Omental fat pad (tissue), 4 donors: Measurements from ENCODE around the gene TTC7B. TPM values are rescaled to one million over a fixed set of nuclear protein-coding genes. Genes with fewer than 3 reads are reported as not detected.

Source experiments
- ATAC-seq: fragments of 150-250 bp; one replicate; pipeline ENCODE4 v1.9.1; 2016; ENCODE audit warnings: mild to moderate bottlenecking, moderate library complexity; ENCODE audit not compliant: low FRiP score
- DNase-seq: peaks from one replicate; pipeline ENCODE4 v3.0.0-alpha.2; 2019; ENCODE audit warnings: low spot score
- total RNA-seq, 4 donors: library from RNA; depleted of rRNA; stranded (reverse); fragments of >200 nt; gene quantifications; one replicate each; pipeline ENCODE4 v1.1.0, GENCODE V29; 2016
- TF ChIP-seq, protein P1 (sequence below), 3 donors: fragments of 450-650 bp; IDR thresholded peaks; one replicate each; pipeline ENCODE4 v1.5.1; 2016 to 2017; ENCODE audit warnings: antibody characterized with exemption in 3 of 3, mild to moderate bottlenecking in 3 of 3, moderate library complexity in 2 of 3

Gene TTC7B
- total RNA-seq, 4 donors from 2014 or later, result 31.9 to 56.3 (median 38.4) TPM

DNA sequence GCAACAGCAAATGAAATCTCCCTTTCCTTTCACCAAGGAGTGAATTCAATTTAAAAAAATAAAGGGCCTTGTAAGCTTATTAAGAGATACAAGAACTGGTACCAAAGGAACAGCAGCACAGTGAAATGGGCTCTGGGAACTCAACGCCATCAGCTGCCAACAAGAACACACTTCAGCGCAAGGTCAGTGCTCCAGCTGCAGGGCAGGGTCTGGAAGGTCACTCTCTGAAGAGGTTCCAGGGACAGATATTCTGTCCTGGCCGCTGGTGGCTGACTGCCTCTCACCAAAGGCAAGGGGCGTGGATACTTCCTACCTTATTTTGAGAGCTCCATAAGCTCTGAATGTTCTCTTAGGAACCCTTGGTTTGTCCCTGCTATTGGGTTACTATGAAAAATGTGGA is 232.8 kb downstream of the TTC7B start:
- no peak for DNase-seq
- TF ChIP-seq, protein P1, sequence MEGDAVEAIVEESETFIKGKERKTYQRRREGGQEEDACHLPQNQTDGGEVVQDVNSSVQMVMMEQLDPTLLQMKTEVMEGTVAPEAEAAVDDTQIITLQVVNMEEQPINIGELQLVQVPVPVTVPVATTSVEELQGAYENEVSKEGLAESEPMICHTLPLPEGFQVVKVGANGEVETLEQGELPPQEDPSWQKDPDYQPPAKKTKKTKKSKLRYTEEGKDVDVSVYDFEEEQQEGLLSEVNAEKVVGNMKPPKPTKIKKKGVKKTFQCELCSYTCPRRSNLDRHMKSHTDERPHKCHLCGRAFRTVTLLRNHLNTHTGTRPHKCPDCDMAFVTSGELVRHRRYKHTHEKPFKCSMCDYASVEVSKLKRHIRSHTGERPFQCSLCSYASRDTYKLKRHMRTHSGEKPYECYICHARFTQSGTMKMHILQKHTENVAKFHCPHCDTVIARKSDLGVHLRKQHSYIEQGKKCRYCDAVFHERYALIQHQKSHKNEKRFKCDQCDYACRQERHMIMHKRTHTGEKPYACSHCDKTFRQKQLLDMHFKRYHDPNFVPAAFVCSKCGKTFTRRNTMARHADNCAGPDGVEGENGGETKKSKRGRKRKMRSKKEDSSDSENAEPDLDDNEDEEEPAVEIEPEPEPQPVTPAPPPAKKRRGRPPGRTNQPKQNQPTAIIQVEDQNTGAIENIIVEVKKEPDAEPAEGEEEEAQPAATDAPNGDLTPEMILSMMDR (IDR thresholded peaks at IDR 0.05), result no peak
- no peak for ATAC-seq

DNA sequence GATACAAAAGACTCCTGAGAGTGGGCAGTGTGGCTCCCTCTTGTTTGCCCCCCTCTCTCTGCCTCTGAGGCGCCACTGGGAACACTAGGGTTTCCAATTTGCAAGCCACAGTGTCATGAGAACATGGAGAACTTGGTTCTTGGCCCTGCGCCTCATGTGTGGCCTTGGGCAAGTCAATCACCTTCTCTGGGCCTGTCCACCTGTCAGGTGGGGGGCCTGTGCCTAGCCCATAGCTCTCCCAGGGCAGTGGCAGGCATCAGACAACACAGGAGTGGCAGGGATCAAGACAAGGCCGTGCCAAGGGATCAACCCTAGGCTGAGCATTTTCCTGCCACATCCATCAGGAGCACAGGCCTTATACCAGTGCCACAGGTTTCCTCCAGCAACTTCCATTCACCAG is 234.1 kb downstream of the TTC7B start:
- TF ChIP-seq, protein P1 (IDR thresholded peaks at IDR 0.05), result no peak
- no peak for ATAC-seq
- DNase-seq, result no peak

DNA sequence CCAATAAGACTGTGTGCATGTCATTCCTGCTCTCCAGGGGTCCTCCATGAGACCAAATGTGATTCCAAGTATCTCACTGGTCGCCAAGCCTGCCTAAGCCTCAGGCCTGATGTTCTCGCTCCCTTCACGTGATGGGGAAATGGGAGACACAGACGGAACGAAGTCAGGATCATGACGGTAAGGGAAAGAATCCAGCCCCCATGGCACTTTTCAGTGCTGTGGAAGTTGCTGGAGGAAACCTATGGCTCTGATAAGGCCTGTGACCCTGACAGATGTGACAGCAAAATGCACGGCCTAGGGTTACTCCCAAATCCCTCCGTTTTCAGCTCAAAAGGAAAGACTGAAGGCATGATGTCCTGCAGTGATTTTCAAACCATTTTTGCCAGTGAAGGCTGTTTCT is 234.5 kb downstream of the TTC7B start:
- ATAC-seq, result no peak
- TF ChIP-seq, protein P1 (IDR thresholded peaks at IDR 0.05), result no peak
- DNase-seq, result no peak

DNA sequence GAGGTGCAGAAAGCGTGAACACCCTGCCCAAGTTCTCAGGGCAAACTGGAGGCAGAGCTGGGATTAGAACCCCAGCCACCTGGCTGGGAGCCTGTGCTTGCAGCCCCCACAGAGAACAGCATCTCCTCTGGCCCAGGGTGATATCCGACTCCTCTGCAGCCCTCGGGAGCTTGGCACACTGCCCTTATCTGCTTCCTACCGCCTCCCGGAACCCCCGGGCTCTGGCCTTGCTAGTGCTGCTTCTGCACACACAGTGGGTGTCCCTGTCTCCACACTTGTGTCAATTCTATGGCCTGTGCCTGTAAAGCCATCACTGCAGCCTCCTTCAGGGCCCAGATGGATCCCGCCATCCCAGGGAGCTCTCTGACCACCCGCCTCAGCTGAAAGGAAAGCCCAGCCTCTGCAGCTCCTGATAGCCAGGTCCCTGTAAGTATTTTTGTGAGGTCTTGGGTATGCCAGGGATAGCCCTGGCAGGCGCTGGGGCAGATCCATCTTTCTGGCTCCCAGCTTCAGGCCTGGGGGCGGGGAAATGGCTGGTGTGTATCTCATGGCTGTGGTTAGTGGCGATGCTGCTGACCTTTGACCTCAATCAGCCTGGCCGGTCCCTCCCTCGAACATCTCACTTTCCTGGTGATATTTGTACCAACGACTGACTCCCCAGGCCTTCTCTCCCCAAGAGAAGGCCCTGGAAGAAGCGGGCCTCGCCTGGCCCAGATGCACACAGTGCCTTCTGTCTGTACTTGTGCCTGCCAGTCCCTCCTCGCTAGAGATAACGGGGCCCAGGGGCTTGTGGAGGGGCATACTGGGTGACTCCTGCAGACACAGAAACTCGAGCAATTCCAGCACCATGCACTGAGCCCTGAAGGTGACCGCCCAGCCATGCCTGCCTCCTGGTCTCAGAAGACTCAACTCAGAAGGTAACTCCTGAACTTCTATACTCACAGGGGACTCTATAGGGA is 235.6 kb downstream of the TTC7B start:
- ATAC-seq, result no peak
- DNase-seq, result no peak
- TF ChIP-seq, protein P1 (IDR thresholded peaks at IDR 0.05), result no peak

DNA sequence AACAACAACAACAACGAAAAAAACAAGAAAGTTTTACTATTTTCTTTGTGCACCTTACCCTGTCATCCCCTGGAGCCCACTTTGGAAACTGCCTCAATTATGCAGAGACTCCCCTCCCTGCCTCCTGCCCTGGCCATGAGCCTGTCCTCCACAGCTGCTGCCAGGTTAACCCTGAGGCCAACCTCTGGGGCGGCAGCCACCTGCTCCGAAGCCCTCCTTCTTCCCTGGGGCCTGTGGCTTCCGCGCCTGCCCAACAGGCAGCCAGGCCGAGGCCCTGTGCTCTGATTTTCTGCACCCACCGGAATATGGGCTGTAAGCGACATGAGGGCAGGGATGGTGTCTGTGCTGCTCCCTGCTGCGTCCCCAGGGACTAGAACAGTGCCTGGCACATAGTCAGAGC is 236.4 kb downstream of the TTC7B start:
- ATAC-seq, result no peak
- DNase-seq, result no peak
- TF ChIP-seq, protein P1 (IDR thresholded peaks at IDR 0.05), result no peak

DNA sequence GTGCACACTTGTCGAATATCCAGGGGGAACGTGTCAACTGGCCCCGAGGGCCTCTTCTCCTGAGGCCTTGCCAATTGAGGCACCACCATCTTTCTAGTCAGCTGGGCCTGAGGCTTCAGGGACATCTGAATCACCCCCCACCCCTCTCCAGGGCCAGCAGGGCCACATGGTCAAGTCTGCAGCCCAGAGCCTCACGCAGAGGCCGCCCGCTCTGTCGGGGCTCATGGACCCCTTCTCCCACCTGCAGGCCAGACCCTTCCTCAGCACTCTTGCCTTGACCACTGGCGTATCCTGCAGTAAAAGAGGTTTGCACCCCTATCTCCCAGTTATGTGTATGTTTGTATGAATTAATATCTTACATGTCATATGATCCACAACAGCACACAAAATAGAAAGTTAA is 237.1 kb downstream of the TTC7B start:
- TF ChIP-seq, protein P1 (IDR thresholded peaks at IDR 0.05), result no peak
- DNase-seq (no peak), ATAC-seq (no peak)
